IPS-18a (cell line): Measurements from ENCODE around the gene DIS3L2.

Experiments
- H3K27ac ChIP-seq: one replicate; pipeline ENCODE4 v1.5.1; 2013; ENCODE audit warnings: low read length
- H3K27me3 ChIP-seq: one replicate; pipeline ENCODE4 v1.6.1; 2013; ENCODE audit warnings: mild to moderate bottlenecking, low read length; ENCODE audit not compliant: control insufficient read depth, insufficient read depth
- H3K36me3 ChIP-seq: one replicate; pipeline ENCODE4 v1.6.1; 2013; ENCODE audit warnings: low read depth, low read length; ENCODE audit not compliant: control insufficient read depth
- H3K4me1 ChIP-seq: one replicate; pipeline ENCODE4 v1.6.1; 2013; ENCODE audit warnings: low read depth, low read length; ENCODE audit not compliant: control insufficient read depth
- H3K4me3 ChIP-seq: one replicate; pipeline ENCODE4 v1.5.1; 2013; ENCODE audit warnings: low read length
- H3K9ac ChIP-seq: one replicate; pipeline ENCODE4 v1.6.1; 2013; ENCODE audit warnings: mild to moderate bottlenecking, low read length, moderate library complexity
- H3K9me3 ChIP-seq: one replicate; pipeline ENCODE4 v1.6.1; 2013; ENCODE audit warnings: low read depth, low read length; ENCODE audit not compliant: control insufficient read depth

The DIS3L2 gene

GRCh38 chr2:232043966-232044365 lies 82.5 kb downstream of the DIS3L2 start:
- no peak overlapping the region for H3K4me3 ChIP-seq
- no peaks in the 10 kb centered on the region for H3K36me3 ChIP-seq
- no peak overlapping the region for H3K9ac ChIP-seq
- no peak overlapping the region for H3K27ac ChIP-seq
- H3K4me1 ChIP-seq: peaks cover 3% of the 10 kb centered on the region
- H3K9me3 ChIP-seq: no peaks in the 10 kb centered on the region
- H3K27me3 ChIP-seq: no peaks in the 10 kb centered on the region

- no peak overlapping the region for H3K4me3 ChIP-seq
- H3K36me3 ChIP-seq: no peaks in the 10 kb centered on the region
- H3K9ac ChIP-seq: no peak overlapping the region
- H3K9me3 ChIP-seq: no peaks in the 10 kb centered on the region
- no peak overlapping the region for H3K27ac ChIP-seq
- peaks cover 15% of the 10 kb centered on the region for H3K4me1 ChIP-seq
- no peaks in the 10 kb centered on the region for H3K27me3 ChIP-seq
These were observed 87.8 kb downstream of the DIS3L2 start for GRCh38 chr2:232049350-232049749.

- H3K36me3 ChIP-seq: no peaks in the 10 kb centered on the region
These were observed 91.1 kb downstream of the DIS3L2 start for GRCh38 chr2:232052591-232052990.

GRCh38 chr2:232053777-232054176 lies 92.3 kb downstream of the DIS3L2 start:
- Histone ChIP-seq H3K27me3 (no peaks in the 10 kb centered on the region), H3K4me3 (no peak overlapping the region), H3K27ac (no peak overlapping the region), H3K4me1 (peaks cover 15% of the 10 kb centered on the region), H3K36me3 (no peaks in the 10 kb centered on the region), H3K9ac (no peak overlapping the region), H3K9me3 (no peaks in the 10 kb centered on the region)

More at GRCh38 chr2:232052591-232052990, 91.1 kb downstream of the DIS3L2 start:
- H3K9ac ChIP-seq: no peak overlapping the region
- no peaks in the 10 kb centered on the region for H3K9me3 ChIP-seq
- H3K27me3 ChIP-seq: no peaks in the 10 kb centered on the region
- no peak overlapping the region for H3K27ac ChIP-seq
- no peak overlapping the region for H3K4me3 ChIP-seq
- H3K4me1 ChIP-seq: peaks cover 15% of the 10 kb centered on the region

GRCh38 chr2:232058063-232058877 lies 96.8 kb downstream of the DIS3L2 start:
- Histone ChIP-seq H3K27ac (no peak overlapping the region), H3K27me3 (no peaks in the 10 kb centered on the region), H3K4me3 (no peak overlapping the region), H3K9ac (no peak overlapping the region), H3K9me3 (no peaks in the 10 kb centered on the region), H3K4me1 (peaks cover 5% of the 10 kb centered on the region), H3K36me3 (no peaks in the 10 kb centered on the region)

- H3K27me3 ChIP-seq: no peaks in the 10 kb centered on the region
- no peaks in the 10 kb centered on the region for H3K9me3 ChIP-seq
- H3K27ac ChIP-seq: no peak overlapping the region
- H3K4me1 ChIP-seq: no peaks in the 10 kb centered on the region
- no peaks in the 10 kb centered on the region for H3K36me3 ChIP-seq
- H3K4me3 ChIP-seq: no peak overlapping the region
- H3K9ac ChIP-seq: no peak overlapping the region
These were observed 97.4 kb downstream of the DIS3L2 start for GRCh38 chr2:232058931-232059330.

- Histone ChIP-seq H3K27me3 (no peaks in the 10 kb centered on the region), H3K27ac (no peak overlapping the region), H3K4me1 (no peaks in the 10 kb centered on the region), H3K4me3 (no peak overlapping the region), H3K36me3 (no peaks in the 10 kb centered on the region), H3K9ac (no peak overlapping the region), H3K9me3 (no peaks in the 10 kb centered on the region)
These were observed 99.8 kb downstream of the DIS3L2 start for GRCh38 chr2:232061265-232061664.

- no peaks in the 10 kb centered on the region for H3K4me1 ChIP-seq
- H3K36me3 ChIP-seq: no peaks in the 10 kb centered on the region
- no peaks in the 10 kb centered on the region for H3K9me3 ChIP-seq
- no peak overlapping the region for H3K9ac ChIP-seq
- no peak overlapping the region for H3K4me3 ChIP-seq
- no peaks in the 10 kb centered on the region for H3K27me3 ChIP-seq
- H3K27ac ChIP-seq: no peak overlapping the region
These were observed 111.5 kb downstream of the DIS3L2 start for GRCh38 chr2:232073026-232073425.

- H3K27me3 ChIP-seq: no peaks in the 10 kb centered on the region
- no peak overlapping the region for H3K4me3 ChIP-seq
- H3K36me3 ChIP-seq: no peaks in the 10 kb centered on the region
- H3K4me1 ChIP-seq: no peaks in the 10 kb centered on the region
- no peak overlapping the region for H3K9ac ChIP-seq
- no peaks in the 10 kb centered on the region for H3K9me3 ChIP-seq
- no peak overlapping the region for H3K27ac ChIP-seq
These were observed 112.2 kb downstream of the DIS3L2 start for GRCh38 chr2:232073699-232074098.

GRCh38 chr2:232075080-232075479 lies 113.6 kb downstream of the DIS3L2 start:
- H3K27ac ChIP-seq: no peak overlapping the region
- H3K9me3 ChIP-seq: no peaks in the 10 kb centered on the region
- no peak overlapping the region for H3K9ac ChIP-seq
- H3K4me3 ChIP-seq: no peak overlapping the region
- H3K36me3 ChIP-seq: no peaks in the 10 kb centered on the region
- H3K27me3 ChIP-seq: no peaks in the 10 kb centered on the region
- no peaks in the 10 kb centered on the region for H3K4me1 ChIP-seq

- Histone ChIP-seq H3K9ac (no peak overlapping the region), H3K27me3 (no peaks in the 10 kb centered on the region), H3K36me3 (no peaks in the 10 kb centered on the region), H3K4me3 (no peak overlapping the region), H3K27ac (no peak overlapping the region), H3K4me1 (no peaks in the 10 kb centered on the region), H3K9me3 (no peaks in the 10 kb centered on the region)
These were observed 114.3 kb downstream of the DIS3L2 start for GRCh38 chr2:232075859-232076258.

GRCh38 chr2:232076272-232076671 lies 114.8 kb downstream of the DIS3L2 start:
- H3K27me3 ChIP-seq: no peaks in the 10 kb centered on the region
- no peaks in the 10 kb centered on the region for H3K36me3 ChIP-seq
- no peaks in the 10 kb centered on the region for H3K4me1 ChIP-seq
- H3K27ac ChIP-seq: no peak overlapping the region
- no peak overlapping the region for H3K4me3 ChIP-seq
- no peak overlapping the region for H3K9ac ChIP-seq
- no peaks in the 10 kb centered on the region for H3K9me3 ChIP-seq
